HG03045 (cell line): ENCODE measurements around the gene THRA.

Experiments
- ATAC-seq: cut with Tn5 transposase; IDR thresholded peaks from one replicate; pipeline ENCODE4 v1.9.1; 2021; ENCODE audit warnings: mild to moderate bottlenecking, moderate library complexity; ENCODE audit not compliant: unreplicated experiment

Gene THRA

DNA sequence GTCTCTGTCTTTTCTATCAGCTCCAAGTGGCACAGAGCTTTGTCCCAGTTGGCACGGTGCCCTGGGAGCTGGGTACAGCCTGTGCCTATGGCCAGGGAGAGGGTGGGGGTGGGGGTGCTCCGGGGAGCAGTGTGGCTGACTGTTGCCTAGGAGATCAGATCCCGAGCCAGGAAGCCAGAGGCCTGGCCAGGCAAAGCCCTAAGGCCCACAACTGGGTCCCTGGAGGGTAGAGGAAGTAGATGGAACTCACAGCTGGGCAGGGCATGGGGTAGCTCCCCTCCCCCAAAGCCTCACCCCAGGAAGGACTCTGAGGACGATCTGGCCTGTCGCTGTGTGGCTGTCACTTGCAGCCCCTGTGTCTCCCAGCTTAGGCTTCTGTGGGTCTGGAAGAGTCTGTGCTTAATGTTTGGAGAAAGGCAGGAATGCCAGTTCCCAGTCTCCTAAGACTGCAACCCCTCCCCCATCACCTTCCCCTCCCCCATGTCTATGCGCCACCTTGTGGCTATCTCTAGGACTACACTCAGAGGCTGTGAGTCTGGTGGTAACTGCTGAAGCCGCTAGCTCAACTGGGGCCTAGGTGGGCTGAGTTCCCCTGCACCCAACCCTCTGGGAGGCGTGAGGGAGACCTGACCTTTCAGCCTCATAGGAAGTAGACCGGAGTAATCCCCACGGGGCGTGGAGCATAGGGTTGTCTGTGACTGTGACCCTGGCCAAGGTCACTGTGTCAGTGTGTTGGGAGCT, 12.6 kb downstream of the THRA start:
- ATAC-seq: no peak

DNA sequence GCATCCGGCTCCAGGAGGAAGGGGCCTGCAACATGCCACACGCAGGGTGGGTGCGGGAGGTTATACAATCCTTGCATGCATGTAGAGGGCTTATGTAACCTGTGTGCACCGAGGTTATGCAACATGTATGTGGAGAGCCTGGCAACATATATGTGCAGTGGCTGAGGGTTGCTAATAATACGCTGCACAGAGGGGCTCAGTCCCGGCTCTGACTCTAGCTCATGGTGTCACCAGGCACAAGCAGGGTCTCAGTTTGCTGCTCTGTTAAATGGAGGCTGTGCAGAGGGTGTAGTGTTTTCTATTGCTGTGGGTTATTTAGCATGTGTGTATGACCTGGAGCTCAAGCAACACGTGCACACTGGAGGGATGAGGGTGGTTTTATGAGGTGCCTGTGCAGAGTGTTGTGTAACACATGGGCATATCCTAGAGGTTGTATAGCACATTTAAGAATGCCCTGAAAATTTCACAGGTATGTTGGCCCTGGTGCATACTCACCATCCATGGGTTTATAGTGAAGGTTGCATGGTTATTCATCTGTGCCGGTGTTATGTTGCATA, 13.3 kb downstream of the THRA start:
- ATAC-seq: no peak

DNA sequence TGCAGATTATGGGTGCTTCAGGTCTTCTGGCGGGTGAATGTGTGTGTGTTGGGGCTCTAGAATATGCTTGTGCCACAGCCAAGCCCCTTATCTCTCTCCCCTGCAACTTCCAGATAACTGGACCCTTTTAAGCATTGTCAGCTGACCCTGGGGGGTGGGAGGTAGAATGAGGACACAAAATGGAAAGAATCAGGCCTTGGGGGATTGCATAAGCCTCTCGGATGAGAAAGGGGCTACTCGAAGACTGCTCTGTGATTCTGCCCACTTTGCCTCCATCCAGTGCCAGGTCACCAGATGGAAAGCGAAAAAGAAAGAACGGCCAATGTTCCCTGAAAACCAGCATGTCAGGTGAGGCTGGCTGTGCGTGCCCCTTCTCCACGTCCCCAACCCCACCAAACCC, 13.8 kb downstream of the THRA start:
- no peak for ATAC-seq

DNA sequence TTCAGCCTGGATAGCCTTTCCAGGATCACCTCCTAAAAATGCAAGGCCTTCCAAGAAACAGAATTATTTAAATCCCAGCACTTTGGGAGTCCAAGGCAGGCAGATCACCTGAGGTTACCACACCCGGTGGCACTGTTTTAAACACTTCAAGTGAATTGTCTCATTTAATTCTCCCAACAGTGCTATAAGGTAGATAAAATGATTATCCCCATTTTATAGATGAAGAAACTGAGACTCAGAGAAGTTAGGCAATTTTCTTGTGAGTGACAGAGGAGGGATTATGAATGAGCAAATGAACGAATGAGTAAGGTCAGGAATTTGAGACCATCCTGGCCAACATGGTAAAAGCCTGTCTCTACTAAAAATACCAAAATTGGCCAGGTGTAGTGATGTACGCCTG, 16.8 kb downstream of the THRA start:
- ATAC-seq: no peak

DNA sequence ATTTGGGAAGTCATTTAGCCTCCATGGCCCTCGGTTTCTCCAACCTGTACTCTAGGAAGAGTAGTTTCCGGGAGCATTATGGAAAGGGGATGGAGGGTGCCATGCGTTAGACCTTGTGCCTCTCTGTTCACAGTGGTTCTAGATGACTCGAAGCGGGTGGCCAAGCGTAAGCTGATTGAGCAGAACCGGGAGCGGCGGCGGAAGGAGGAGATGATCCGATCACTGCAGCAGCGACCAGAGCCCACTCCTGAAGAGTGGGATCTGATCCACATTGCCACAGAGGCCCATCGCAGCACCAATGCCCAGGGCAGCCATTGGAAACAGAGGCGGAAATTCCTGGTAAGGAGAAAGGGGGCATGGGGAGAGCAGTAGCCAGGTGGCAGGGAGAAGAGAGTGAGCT, 21.7 kb downstream of the THRA start:
- no peak for ATAC-seq

DNA sequence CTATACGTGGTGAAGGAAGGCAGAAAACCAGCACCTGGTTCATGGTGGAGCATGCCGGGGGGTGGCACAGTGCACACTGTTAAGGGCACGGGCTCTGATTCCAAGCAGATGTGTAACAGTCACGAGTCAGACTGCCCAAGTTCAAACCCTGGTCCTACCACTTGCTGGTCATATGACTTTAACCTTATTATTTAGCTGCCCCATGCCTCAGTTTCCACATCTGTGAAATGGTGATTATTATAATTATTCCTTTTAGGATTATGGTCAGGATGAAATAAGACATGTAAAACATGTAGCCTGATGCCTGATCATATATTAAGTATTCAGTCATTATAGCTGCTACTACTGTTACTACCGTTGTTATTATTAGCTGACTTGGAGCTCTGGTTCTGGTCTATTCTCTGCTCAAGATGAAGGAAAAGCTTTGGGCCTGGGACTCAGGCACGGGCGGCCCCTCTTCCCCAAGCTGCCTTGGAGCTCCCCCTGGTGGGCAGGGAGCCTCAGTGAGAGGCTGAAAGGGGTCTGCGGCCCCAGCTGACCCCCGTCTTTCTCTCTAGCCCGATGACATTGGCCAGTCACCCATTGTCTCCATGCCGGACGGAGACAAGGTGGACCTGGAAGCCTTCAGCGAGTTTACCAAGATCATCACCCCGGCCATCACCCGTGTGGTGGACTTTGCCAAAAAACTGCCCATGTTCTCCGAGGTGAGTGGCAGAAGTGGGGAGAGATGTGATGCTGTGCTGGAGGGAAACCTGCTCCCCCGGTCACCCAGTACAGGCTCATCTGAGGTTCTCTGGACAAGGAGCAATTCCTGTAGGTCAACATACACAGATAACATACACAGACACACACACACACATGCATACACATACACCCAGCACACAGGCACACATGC, 23.6 kb downstream of the THRA start:
- ATAC-seq: no peak

DNA sequence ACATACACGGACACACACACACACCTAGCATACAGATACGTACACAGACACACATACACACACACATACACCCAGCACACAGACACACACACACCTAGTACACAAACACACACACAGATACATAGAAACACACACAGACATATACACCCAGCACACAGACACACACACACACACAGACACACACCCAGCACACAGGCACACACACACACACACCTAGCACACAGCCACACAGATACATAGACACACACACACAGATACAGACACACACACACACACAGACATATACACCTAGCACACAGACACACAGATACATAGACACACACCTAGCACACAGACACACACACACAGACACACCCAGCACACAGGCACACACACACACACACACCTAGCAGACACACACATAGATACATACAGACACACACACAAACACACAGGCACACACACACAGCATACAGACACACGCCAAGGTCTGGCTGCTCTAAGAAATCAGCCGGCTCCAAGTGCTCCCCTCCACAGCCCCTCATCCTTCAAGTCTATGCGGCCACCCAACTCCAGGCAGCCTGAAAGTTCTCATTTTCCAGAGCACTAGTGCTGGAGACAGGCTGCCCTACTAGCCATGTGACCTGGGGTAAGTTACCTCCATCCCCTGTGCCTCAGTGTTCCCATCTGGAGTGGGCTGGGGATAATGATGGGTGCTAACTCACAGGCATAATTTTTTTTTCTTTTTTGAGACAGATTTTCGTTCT, 24.5 kb downstream of the THRA start:
- ATAC-seq: no peak

DNA sequence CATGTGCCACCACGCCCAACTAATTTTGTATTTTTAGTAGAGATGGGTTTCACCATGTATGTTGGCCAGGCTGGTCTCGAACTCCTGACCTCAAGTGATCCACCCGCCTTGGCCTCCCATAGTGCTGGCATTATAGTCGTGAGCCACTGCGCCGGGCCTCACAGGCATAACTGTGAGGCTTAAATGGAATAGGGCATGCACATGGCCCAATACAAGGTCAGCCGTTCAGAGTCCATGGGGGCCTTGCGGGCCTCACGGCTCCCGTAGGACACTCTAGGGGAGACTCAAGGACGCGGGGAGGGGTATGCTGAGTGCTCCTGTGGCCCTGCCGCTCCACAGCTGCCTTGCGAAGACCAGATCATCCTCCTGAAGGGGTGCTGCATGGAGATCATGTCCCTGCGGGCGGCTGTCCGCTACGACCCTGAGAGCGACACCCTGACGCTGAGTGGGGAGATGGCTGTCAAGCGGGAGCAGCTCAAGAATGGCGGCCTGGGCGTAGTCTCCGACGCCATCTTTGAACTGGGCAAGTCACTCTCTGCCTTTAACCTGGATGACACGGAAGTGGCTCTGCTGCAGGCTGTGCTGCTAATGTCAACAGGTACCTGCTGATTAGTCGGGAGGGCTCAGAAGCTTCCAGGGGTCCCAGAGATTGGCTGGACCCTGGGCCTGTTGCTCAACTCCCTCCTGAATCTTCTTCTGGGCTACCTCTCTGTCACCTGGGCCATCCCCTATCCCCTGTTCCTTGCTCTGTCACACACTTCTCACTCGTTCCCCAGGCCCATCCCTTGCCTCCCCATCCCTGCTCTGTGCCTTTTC, 25.3 kb downstream of the THRA start:
- no peak for ATAC-seq

DNA sequence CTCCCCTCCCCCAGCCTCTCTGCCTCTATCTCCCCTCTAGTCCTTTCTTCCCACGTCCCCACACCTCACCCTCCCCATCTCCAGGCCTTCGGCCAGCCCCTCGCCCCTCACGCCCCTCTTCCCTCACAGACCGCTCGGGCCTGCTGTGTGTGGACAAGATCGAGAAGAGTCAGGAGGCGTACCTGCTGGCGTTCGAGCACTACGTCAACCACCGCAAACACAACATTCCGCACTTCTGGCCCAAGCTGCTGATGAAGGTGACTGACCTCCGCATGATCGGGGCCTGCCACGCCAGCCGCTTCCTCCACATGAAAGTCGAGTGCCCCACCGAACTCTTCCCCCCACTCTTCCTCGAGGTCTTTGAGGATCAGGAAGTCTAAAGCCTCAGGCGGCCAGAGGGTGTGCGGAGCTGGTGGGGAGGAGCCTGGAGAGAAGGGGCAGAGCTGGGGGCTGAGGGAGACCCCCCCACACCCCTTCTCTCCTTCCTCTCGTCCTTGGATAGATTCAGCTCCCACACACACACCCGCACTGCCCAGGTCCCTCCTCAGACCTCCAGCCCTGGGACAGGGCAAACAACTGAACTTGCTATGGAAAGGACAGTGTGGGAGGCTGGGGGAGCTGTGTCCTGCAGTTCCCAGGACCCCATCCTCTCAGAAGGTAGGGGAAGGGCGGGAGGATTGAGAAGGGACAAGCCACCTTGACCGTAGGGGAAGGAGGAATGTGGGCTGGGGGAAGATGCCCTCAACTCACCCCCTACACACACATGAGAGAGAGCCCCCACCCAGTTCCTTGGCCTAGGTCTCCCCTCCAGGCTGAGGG, 26.5 kb downstream of the THRA start:
- ATAC-seq: no peak

DNA sequence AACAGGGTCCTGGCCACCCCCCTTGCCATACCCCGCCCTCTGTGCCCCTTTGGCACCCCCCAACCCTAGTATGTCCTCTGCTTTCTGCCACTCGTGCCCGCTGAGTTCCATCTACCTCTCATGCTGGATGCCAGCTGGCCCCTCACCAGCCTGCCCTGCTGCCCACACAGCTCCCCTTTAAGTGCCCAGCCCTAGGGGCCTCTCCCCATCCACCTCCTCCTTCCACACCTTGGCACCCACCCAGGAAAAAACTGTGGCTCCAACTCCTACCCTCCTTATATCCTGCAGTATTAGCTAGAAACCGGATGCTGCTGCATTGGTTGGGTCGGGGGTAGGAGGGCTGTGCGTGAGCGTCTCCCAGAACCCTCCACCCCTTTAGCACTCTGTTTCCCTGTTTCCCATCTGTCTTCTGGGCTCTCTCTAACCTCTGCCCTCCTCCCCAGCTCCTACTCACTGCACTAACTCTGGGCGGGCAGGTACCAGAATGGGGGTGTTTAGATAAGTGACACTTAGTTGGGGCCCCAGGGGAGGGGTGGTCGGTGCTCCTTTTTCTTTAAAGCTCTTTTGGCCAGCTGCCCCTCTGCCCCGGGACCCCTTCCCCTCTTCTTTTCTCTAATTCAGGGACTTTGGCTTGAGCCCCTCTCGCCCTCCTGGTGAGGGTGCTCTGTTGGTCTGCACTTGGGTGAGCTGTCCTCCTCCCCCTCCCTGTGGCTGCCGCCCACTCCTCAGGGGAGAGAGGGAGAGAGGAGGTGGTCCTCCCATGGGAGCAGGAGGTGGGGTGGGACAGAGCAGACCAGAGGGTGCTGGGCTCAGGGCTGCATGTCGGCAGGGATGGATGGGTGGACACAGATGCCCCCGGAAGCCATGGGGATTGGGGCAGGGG, 27.7 kb downstream of the THRA start:
- no peak for ATAC-seq

DNA sequence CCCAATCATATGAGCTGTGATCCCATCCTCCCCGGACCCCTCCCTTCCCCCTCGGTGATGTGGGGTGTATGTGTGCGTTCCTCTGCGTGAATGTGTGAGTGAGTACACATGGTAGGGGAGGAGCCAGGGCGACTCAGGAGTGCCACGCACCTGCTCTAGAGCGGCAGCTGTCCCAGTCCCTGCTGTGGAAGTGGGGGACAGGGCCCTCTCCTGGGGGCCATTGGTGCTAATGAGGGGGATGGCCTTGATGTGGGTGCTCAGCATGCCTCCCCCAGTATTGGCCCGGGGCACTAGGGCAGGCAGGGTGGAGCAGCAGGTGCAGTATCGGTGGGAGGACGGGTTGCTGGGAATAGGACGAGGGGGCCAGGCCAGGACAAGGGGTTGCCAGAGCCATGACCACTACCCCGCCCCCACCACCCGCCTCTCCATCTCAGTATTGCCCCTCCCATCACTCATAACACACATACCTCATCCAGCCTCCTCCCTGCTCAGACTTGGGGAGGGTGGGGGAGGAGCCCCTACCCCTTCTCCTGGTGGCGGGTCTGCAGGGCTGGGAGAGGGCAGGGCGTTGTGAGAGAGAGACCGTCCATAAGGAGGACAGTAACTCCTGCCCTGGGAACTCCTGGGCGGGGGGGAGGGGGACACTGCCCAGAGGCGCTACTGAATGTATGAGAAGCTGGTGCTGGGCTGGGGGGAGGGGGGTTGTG, 29.1 kb downstream of the THRA start:
- no peak for ATAC-seq

DNA sequence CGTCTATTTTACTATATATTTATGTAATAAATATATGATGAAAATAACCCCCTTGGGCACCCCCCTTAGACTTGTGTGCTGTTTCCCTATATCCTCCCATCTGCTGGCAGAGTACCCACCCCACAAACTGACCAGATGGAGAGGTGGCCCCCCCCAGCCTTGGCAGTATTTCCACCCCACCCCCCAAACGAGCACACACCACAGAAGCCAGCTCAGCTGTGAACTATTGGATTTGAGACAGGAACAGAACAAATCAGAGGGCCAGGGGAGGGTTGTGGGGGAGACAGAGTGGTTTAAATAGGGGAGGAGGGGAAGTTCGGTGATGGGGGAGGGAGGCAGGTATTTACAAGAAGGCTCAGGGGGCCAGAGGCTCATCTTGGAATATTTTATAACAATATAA, 29.8 kb downstream of the THRA start:
- ATAC-seq: no peak

DNA sequence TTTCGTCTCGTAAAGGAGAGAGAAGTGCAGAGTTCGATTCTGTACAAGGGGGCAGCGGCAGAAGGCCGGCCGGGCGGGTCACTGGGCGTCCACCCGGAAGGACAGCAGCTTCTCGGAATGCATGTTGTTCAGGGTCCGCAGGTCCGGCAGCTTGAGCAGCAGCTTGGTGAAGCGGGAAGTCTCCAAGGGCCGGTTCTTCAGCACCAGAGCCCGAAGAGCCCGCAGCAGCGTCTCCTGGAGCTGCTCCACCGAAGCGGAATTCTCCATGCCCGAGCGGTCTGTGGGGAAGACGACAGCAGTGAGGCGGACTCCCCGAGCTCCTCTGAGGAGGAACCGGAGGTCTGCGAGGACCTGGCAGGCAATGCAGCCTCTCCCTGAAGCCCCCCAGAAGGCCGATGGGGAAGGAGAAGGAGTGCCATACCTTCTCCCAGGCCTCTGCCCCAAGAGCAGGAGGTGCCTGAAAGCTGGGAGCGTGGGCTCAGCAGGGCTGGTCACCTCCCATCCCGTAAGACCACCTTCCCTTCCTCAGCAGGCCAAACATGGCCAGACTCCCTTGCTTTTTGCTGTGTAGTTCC, 30.3 kb downstream of the THRA start:
- ATAC-seq: no peak

DNA sequence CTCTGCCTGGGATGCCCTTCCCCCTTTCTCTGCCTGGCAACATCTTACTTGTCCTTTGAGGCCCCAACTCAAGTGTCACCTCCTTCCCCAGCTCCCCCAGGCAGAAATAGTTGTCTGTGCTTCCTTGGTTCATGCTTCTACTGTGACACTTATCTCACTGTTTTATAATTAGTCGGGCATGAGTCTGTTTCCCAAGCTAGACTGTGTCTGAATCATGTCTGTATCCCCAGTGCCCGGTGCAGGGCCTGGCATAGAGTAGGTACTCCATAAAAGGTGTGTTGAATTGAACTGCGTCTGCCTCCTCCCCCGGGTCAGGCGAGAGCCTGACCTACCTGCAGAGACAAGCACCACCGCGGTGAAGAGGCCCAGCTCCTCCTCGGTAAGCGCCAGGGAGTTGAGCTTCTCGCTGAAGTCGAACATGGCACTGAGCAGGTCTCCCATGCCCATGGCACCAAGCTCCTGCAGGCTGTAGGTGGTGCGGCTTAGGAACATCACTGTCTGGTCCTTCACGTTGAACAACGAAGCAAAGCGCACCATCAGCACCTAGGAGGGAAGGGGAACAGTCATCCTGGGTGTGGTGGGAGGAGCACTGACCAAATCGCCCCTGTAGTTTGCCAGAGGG, 30.9 kb downstream of the THRA start:
- ATAC-seq: no peak

DNA sequence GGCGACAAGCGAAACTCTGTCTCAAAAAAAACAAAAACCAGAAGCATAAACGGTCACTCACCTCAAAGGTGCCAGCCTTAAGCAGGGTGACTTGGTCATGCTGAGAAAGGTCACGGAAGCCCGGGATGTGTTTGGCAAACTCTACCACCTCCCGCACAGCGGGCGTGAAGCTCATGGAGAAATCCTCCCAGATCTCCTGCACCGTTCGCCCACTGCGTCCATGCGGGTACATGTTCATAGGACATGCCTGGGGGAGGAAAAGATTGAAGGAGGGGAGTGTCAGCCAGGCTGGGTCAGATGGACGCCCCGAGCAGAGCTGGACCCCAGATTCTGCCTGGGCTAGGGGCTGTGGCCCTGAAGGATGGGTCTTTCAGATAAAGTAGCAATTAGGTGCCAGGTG, 32.1 kb downstream of the THRA start:
- ATAC-seq: no peak

DNA sequence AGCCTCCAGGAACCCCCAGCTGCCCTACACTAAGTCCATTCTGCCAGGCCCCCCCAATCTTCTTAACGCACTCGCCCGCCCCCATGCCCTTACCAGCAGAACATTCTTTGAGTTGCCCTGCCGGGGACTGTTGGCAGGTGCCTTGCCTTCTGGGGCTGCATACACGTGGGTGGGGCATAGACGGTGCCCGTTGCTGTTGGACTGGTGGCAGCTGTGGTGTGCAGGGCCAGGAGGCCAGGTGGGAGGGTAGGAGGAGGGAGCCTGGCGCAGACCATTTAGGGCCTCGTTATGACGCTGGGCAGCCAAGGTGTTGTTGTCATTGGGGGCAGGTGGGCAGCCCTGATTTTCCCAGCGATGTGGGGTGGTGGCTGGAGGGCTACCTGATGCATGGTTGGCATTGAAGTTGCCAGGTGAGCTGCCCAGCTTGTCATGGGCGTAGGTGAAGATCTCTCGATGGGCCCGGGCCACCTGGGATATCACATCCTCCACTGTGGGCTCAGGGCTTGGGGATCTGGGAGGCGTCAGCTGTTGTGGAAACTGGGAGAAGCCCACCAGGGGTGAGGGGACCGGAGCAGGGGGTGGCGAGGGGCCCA, 32.7 kb downstream of the THRA start:
- ATAC-seq: no peak
